ENCODE results near the gene HMMR. TPM values are rescaled to one million over a fixed set of nuclear protein-coding genes. Genes with fewer than 3 reads are reported as not detected.
"Not testable (repeated sequence)": the region's sequence is repeated elsewhere in the genome, so short reads cannot be mapped to it uniquely, and the experiment has no call there.

HMMR gene
- total RNA-seq, 2 experiments from 2014 or later = 50.5 to 54.5 TPM

- no peak for DNase-seq
- H3K9me3 Mint-ChIP-seq = peaks cover 4% of the 10 kb centered on the region
- H3K27ac Mint-ChIP-seq = no peak overlapping the region
- H3K36me3 Mint-ChIP-seq = peaks cover 1% of the 10 kb centered on the region
- POLR2A ChIA-PET = no interaction called here
- H3K4me1 Mint-ChIP-seq = no peaks in the 10 kb centered on the region
- no peak overlapping the region for H3K4me3 Mint-ChIP-seq
- no peak for ATAC-seq (ENCODE audit: low read depth)
- peaks cover 8% of the 10 kb centered on the region for H3K27me3 Mint-ChIP-seq
Observed at GRCh38 chr5:163533223-163533622, 72.8 kb downstream of the HMMR start.

DNA sequence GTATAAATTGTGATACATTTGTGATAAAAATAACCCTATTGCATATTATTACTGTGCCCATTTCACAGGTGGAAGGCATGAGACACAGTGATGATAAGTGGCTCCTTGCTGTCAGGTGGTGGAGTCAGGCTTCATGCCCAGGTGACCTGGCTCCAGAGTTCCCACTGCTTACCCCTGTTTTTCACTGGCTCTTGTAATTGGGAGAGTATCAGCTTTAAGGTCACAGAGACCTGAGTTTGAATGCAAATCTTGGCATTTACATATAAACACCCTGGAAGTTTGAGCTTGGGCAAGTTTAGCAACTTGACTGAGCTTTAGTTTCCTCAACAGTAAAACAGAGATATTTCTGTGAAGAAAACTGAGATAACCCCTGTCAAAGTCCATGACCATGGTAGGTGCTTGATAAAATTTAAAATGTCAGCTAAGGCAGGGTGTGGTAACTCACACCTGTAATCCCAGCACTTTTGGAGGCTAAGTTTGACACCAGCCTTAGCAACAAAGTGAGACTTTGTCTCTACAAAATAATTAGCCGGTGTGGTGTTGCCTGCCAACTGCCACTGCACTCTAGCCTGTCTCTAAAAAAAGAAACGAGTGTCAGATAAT lies 74.2 kb downstream of the HMMR start:
- Mint-ChIP-seq H3K27me3 (peaks cover 10% of the 10 kb centered on the region), H3K27ac (no peak overlapping the region), H3K36me3 (peaks cover 1% of the 10 kb centered on the region), H3K4me3 (no peak overlapping the region), H3K9me3 (peaks cover 4% of the 10 kb centered on the region), H3K4me1 (no peaks in the 10 kb centered on the region)
- POLR2A ChIA-PET = no interaction called here
- no peak for DNase-seq
- no peak for ATAC-seq (ENCODE audit: low read depth)

- Mint-ChIP-seq H3K9me3 (peaks cover 4% of the 10 kb centered on the region), H3K36me3 (peaks cover 1% of the 10 kb centered on the region), H3K27me3 (peaks cover 10% of the 10 kb centered on the region), H3K4me3 (no peak overlapping the region), H3K4me1 (no peaks in the 10 kb centered on the region), H3K27ac (no peak overlapping the region)
- no peak for ATAC-seq (ENCODE audit: low read depth)
- POLR2A ChIA-PET = no interaction called here
- DNase-seq = no peak
Observed at GRCh38 chr5:163535290-163535689, 74.9 kb downstream of the HMMR start.

DNA sequence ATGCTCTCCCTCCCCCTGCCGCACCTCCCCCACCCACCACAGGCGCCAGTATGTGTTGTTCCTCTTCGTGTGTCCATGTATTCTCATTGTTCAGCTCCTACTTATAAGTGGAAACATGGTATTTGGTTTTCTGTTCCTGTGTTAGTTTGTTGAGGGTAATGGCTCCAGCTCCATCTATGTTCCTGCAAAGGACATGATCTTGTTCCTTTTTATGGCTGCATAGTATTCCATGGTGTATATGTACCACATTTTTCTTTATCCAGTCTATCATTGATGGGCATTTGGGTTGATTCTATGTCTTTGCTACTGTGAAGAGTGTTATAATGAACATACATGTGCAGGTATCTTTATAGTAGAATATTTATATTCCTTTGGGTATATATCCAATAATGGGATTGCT lies 76.0 kb downstream of the HMMR start:
- H3K9me3 Mint-ChIP-seq; H3K4me1 Mint-ChIP-seq; ATAC-seq (ENCODE audit: low read depth); H3K4me3 Mint-ChIP-seq; POLR2A ChIA-PET; DNase-seq; H3K36me3 Mint-ChIP-seq; H3K27ac Mint-ChIP-seq: not testable (repeated sequence)
- peaks cover 12% of the 10 kb centered on the region for H3K27me3 Mint-ChIP-seq

- peaks cover 2% of the 10 kb centered on the region for H3K9me3 Mint-ChIP-seq
- no peak overlapping the region for H3K4me3 Mint-ChIP-seq
- DNase-seq = no peak
- no peak for ATAC-seq (ENCODE audit: low read depth)
- H3K4me1 Mint-ChIP-seq = no peaks in the 10 kb centered on the region
- POLR2A ChIA-PET = no interaction called here
- H3K27ac Mint-ChIP-seq = no peak overlapping the region
- H3K27me3 Mint-ChIP-seq = peaks cover 12% of the 10 kb centered on the region
- peaks cover 1% of the 10 kb centered on the region for H3K36me3 Mint-ChIP-seq
Observed at GRCh38 chr5:163540696-163541095, 80.3 kb downstream of the HMMR start.

Other genes with a start within 250 kb of the HMMR start
- 100 to 1,000 TPM; 138 to 144 TPM for gene CCNG1, start 23.0 kb upstream of the HMMR start, total RNA-seq
- 10 to 100 TPM; 36.2 to 37.1 TPM for gene NUDCD2, start 530 bp upstream of the HMMR start, total RNA-seq
- 100 to 1,000 TPM in 1 of 2 experiments, 10 to 100 TPM in 1; 98.7 to 101 TPM for gene MAT2B, start 45.0 kb downstream of the HMMR start, total RNA-seq

Data from activated naive CD8-positive, alpha-beta T cell treated with anti-CD3 and anti-CD28 coated beads, Interleukin-2, amount 10 ng/mL, durations not matched to agents 7 days and 5 days (primary cell).